ENCODE results near the gene HOXB5.

Gene HOXB5

GRCh38 chr17:48589831-48590606 is 3.6 kb downstream of the HOXB5 start, which contains the start of gene HOXB3 (continued):
- no peak for TF ChIP-seq ZNF211 (tag by site-specific recombination; IDR thresholded peaks at IDR 0.05; ENCODE audit: low read depth)
- TF ChIP-seq ZNF311 (tag by site-specific recombination; IDR thresholded peaks at IDR 0.05; ENCODE audit: borderline replicate concordance): no peak
- peak; percentile 53; the same call in 1 of the 2 replicates for TF ChIP-seq ZNF24 (tag by site-specific recombination; IDR thresholded peaks at IDR 0.05)
- no peak for TF ChIP-seq ZNF548 (tag by site-specific recombination; IDR thresholded peaks at IDR 0.05)
- no peak for TF ChIP-seq ZFP41 (tag by site-specific recombination; IDR thresholded peaks at IDR 0.05; ENCODE audit: borderline replicate concordance)
- TF ChIP-seq ZSCAN16 (tag by site-specific recombination; IDR thresholded peaks at IDR 0.05): peak; percentile 59; the same call in 1 of the 2 replicates
- no peak for TF ChIP-seq ZNF529 (tag by site-specific recombination; IDR thresholded peaks at IDR 0.05; ENCODE audit: insufficient replicate concordance)
- TF ChIP-seq ZBTB20 (tag by site-specific recombination; IDR thresholded peaks at IDR 0.05): peak; percentile 6
- peak; percentile 81 for TF ChIP-seq ZNF629 (tag by site-specific recombination; IDR thresholded peaks at IDR 0.05)
- peak; percentile 83 for TF ChIP-seq ZNF341 (tag by site-specific recombination; IDR thresholded peaks at IDR 0.05; ENCODE audit: low read depth)
- TF ChIP-seq ZNF350 (tag by site-specific recombination; IDR thresholded peaks at IDR 0.05): no peak
- no peak for TF ChIP-seq ZNF792 (tag by site-specific recombination; IDR thresholded peaks at IDR 0.05)
- TF ChIP-seq ZNF791 (tag by site-specific recombination; IDR thresholded peaks at IDR 0.05): no peak
- TF ChIP-seq ZNF76 (tag by site-specific recombination; IDR thresholded peaks at IDR 0.05; ENCODE audit: borderline replicate concordance, low read depth): peak; percentile 41; the same call in 1 of the 2 replicates
- TF ChIP-seq GLIS1 (tag by site-specific recombination; IDR thresholded peaks at IDR 0.05): peak; percentile 86
- no peak for TF ChIP-seq YY1 (tag by site-specific recombination; IDR thresholded peaks at IDR 0.05)
- TF ChIP-seq ZNF585B (tag by site-specific recombination; IDR thresholded peaks at IDR 0.05): no peak
- no peak; the same call in 1 of the 2 replicates for TF ChIP-seq ZNF121 (tag by site-specific recombination; IDR thresholded peaks at IDR 0.05)
- TF ChIP-seq ZNF214 (tag by site-specific recombination; IDR thresholded peaks at IDR 0.05; ENCODE audit: borderline replicate concordance): no peak
- TF ChIP-seq ZNF580 (tag by site-specific recombination; IDR thresholded peaks at IDR 0.05): peak; percentile 96
- peak; percentile 60 for TF ChIP-seq KLF1 (tag by site-specific recombination; IDR thresholded peaks at IDR 0.05)
- TF ChIP-seq ZNF248 (tag by site-specific recombination; IDR thresholded peaks at IDR 0.05): no peak
- no peak for TF ChIP-seq ZNF707 (tag by site-specific recombination; IDR thresholded peaks at IDR 0.05)
- peak; percentile 66 for TF ChIP-seq ZBTB10 (tag by site-specific recombination; IDR thresholded peaks at IDR 0.05)
- TF ChIP-seq MYNN (tag by site-specific recombination; IDR thresholded peaks at IDR 0.05; ENCODE audit: borderline replicate concordance): no peak
- TF ChIP-seq ZNF169 (tag by site-specific recombination; IDR thresholded peaks at IDR 0.05): no peak
- 0 out of 2 replicates have a peak, but pooled peaks have one; percentile 25 for TF ChIP-seq ZNF423 (tag by site-specific recombination; IDR thresholded peaks at IDR 0.05)
- TF ChIP-seq ZNF571 (tag by site-specific recombination; IDR thresholded peaks at IDR 0.05): no peak
- TF ChIP-seq, protein P1, sequence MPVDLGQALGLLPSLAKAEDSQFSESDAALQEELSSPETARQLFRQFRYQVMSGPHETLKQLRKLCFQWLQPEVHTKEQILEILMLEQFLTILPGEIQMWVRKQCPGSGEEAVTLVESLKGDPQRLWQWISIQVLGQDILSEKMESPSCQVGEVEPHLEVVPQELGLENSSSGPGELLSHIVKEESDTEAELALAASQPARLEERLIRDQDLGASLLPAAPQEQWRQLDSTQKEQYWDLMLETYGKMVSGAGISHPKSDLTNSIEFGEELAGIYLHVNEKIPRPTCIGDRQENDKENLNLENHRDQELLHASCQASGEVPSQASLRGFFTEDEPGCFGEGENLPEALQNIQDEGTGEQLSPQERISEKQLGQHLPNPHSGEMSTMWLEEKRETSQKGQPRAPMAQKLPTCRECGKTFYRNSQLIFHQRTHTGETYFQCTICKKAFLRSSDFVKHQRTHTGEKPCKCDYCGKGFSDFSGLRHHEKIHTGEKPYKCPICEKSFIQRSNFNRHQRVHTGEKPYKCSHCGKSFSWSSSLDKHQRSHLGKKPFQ (tag by site-specific recombination; IDR thresholded peaks at IDR 0.05): peak; percentile 85
- TF ChIP-seq TRIM28 (IDR thresholded peaks at IDR 0.05; ENCODE audit: borderline replicate concordance, low read length): peak; percentile 71; the same call in 1 of the 2 replicates
- peak; percentile 94 for TF ChIP-seq ZXDB (tag by site-specific recombination; IDR thresholded peaks at IDR 0.05)
- peak; percentile 83 for TF ChIP-seq ZNF639 (tag by site-specific recombination; IDR thresholded peaks at IDR 0.05)
- TF ChIP-seq, protein P2, sequence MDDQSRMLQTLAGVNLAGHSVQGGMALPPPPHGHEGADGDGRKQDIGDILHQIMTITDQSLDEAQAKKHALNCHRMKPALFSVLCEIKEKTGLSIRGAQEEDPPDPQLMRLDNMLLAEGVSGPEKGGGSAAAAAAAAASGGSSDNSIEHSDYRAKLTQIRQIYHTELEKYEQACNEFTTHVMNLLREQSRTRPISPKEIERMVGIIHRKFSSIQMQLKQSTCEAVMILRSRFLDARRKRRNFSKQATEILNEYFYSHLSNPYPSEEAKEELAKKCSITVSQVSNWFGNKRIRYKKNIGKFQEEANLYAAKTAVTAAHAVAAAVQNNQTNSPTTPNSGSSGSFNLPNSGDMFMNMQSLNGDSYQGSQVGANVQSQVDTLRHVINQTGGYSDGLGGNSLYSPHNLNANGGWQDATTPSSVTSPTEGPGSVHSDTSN (CRISPR knock-in tag; IDR thresholded peaks at IDR 0.05): no peak
